CMK (cell line): Measurements from ENCODE around the gene PADI1.

Experiments used
- DNase-seq: peaks from one replicate; pipeline ENCODE4 v3.0.0-alpha.2; 2010; ENCODE audit warnings: low read depth

PADI1 gene

GRCh38 chr1:17244821-17245740, 40.2 kb downstream of the PADI1 start:
- DNase-seq = no peak

- DNase-seq = no peak
Measured at GRCh38 chr1:17245816-17246325, 40.9 kb downstream of the PADI1 start.

GRCh38 chr1:17246971-17247370, 42.0 kb downstream of the PADI1 start:
- no peak for DNase-seq

- no peak for DNase-seq
Measured at GRCh38 chr1:17248781-17249180, 43.9 kb downstream of the PADI1 start, which contains the start of gene PADI3. Gene PADI3, plus strand, starts transcription at chr1:17249098. Its CDS starts 40 bp downstream, at chr1:17249138.

GRCh38 chr1:17250601-17251000, 45.7 kb downstream of the PADI1 start:
- no peak for DNase-seq

GRCh38 chr1:17251246-17251645, 46.3 kb downstream of the PADI1 start:
- no peak for DNase-seq

GRCh38 chr1:17251701-17252376, 46.9 kb downstream of the PADI1 start:
- DNase-seq = no peak

GRCh38 chr1:17255336-17255735, 50.4 kb downstream of the PADI1 start:
- DNase-seq = no peak

GRCh38 chr1:17258116-17258757, 53.3 kb downstream of the PADI1 start:
- DNase-seq = no peak

- DNase-seq = no peak
Measured at GRCh38 chr1:17258758-17259130, 53.8 kb downstream of the PADI1 start.

GRCh38 chr1:17259233-17259873, 54.4 kb downstream of the PADI1 start:
- DNase-seq = no peak

- DNase-seq = no peak
Measured at GRCh38 chr1:17260264-17260663, 55.3 kb downstream of the PADI1 start.

GRCh38 chr1:17260738-17261137, 55.8 kb downstream of the PADI1 start:
- no peak for DNase-seq

GRCh38 chr1:17263936-17264335, 59.0 kb downstream of the PADI1 start:
- DNase-seq = no peak

GRCh38 chr1:17264470-17264869, 59.5 kb downstream of the PADI1 start:
- DNase-seq = no peak

GRCh38 chr1:17265162-17265561, 60.2 kb downstream of the PADI1 start:
- no peak for DNase-seq

GRCh38 chr1:17265950-17266349, 61.0 kb downstream of the PADI1 start:
- DNase-seq = no peak

- no peak for DNase-seq
Measured at GRCh38 chr1:17270891-17271765, 66.2 kb downstream of the PADI1 start.

- no peak for DNase-seq
Measured at GRCh38 chr1:17272066-17272465, 67.1 kb downstream of the PADI1 start.

- no peak for DNase-seq
Measured at GRCh38 chr1:17272646-17273045, 67.7 kb downstream of the PADI1 start.

GRCh38 chr1:17273096-17273495, 68.2 kb downstream of the PADI1 start:
- DNase-seq = no peak
